Stimulated activated CD8-positive, alpha-beta memory T cell treated with anti-CD3 and anti-CD28 coated beads, Interleukin-2, amount 100 ng/mL, for 1 hour (primary cell): ENCODE measurements around the gene GP1BA.
A peak's percentile ranks its signal among the peaks of the same experiment; 100 is the strongest.

Experiments
- DNase-seq, 2 donors: peaks; one replicate each; pipeline ENCODE4 v3.0.0-alpha.2; 2020; ENCODE audit warnings: low read depth in 2 of 2

GP1BA gene

GRCh38 chr17:4950746-4951204 is 18.7 kb downstream of the GP1BA start, which contains the start of gene ENO3:
ENO3 (plus strand) TSS chr17:4951119; CDS start chr17:4951830, 711 bp downstream.
- DNase-seq, result no peak

DNA sequence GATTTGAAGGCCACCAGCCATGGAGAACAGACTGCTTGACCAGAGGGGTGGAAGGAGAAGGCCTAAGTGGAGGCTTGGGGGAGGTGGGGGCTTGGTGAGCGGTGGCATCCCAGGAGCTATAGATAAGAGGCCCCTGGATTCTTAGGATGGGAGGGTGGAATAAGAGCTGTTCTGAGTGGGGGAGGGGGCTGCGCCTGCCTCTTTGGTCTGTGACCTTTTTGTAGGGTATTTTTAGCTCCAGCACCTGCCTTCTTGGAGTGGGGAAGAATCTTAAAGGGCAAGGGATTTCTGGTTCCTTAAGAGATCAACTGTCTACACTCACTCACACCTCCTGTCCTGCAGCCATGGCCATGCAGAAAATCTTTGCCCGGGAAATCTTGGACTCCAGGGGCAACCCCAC is 19.4 kb downstream of the GP1BA start:
- no peak for DNase-seq

DNA sequence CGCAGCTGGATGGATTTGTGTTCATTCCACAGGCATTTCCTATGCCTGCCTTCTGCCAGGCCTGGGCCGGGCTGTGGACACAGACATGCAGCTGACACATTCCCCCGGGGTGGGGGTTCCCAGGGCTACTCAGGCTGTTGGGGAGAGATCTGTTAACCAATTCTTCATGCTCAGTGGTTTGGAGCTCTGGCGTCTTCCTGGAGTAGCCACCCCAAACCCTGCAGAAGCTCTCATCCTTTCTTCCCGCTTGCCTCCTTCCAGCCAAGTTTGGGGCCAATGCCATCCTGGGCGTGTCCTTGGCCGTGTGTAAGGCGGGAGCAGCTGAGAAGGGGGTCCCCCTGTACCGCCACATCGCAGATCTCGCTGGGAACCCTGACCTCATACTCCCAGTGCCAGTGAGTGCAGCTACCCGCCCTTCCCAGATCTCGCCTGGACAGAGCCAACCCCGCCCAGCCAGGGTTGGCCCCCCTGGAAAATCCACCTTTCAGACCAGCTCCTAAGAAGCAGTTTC is 21.4 kb downstream of the GP1BA start:
- DNase-seq, result no peak

DNA sequence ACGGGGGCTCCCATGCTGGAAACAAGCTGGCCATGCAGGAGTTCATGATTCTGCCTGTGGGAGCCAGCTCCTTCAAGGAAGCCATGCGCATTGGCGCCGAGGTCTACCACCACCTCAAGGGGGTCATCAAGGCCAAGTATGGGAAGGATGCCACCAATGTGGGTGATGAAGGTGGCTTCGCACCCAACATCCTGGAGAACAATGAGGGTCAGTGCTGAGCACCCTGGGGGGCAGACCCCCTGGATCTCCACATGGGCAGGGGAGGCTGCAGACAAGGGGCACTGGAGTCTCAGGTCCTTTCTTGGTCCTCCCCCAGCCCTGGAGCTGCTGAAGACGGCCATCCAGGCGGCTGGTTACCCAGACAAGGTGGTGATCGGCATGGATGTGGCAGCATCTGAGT is 23.0 kb downstream of the GP1BA start:
- DNase-seq, result no peak

DNA sequence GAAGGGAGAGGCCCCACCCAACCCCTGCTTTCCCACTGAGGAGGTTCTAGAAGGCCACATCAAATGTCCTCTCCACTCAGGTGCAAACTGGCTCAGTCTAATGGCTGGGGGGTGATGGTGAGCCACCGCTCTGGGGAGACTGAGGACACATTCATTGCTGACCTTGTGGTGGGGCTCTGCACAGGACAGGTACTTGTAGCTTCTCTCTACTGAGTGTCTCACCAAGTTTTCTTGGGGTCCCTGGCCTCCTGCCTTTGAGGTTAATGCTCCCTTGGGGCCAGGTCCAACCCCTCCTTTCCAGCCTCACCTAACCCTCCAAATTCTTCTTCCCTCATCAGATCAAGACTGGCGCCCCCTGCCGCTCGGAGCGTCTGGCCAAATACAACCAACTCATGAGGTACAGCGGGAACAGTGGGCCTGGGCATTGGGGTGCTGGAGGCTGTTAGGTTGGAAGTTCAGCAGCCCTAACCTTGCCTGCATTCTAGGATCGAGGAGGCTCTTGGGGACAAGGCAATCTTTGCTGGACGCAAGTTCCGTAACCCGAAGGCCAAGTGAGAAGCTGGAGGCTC is 24.5 kb downstream of the GP1BA start:
- peak in 1 of 2 donors; percentile 30 for DNase-seq

DNA sequence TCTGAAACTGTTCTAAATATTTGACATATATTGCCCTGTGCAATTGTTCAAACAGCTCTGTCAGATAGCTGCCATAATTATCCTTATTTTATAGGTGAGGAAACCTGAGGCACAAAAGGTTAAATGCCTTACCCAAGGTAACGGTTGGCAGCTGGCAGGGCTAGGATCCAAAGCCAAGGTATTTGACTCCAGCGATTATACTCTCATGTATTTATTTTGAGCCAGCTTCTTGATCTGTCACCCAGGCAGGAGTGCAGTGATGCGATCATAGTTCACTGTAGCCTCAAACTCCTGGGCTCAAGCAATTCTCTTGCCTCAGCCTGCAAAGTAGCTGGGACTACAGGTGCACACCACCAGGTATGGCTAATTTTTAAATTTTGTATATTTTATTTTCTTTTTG is 26.0 kb downstream of the GP1BA start:
- no peak for DNase-seq

DNA sequence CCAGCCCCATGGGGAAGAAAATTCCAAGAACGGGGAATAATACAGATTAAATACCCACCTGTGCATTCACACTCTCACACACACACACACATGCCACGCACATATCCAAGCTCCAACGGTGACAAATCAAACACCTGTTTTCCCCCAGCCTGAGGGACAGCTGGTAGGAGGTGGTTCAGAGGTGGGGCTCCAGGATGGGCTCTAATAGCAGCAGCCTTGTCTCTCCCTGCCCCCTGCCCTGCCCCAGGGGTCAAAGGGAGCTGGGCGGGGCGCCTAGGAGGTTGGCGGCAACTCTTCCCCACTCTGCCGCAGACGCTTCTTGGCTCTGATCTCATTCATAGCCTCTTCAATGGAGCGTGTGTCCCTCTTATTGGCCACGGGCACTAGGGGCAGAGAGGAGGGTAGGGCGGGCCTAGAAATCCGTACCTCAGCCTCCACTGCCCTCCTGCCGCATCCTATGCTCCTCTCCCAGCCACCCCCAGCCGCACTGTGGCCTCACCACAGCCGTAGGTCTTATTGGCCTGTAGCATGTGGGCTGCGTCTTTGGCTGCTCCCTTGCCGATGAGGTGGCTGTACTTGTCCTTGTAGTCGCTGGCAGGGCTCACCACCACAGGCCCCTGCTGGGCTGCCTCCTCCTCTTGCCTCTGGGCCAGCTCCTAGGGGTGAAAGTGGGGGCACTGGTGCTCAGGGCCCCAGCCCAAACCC is 27.3 kb downstream of the GP1BA start:
- no peak for DNase-seq

DNA sequence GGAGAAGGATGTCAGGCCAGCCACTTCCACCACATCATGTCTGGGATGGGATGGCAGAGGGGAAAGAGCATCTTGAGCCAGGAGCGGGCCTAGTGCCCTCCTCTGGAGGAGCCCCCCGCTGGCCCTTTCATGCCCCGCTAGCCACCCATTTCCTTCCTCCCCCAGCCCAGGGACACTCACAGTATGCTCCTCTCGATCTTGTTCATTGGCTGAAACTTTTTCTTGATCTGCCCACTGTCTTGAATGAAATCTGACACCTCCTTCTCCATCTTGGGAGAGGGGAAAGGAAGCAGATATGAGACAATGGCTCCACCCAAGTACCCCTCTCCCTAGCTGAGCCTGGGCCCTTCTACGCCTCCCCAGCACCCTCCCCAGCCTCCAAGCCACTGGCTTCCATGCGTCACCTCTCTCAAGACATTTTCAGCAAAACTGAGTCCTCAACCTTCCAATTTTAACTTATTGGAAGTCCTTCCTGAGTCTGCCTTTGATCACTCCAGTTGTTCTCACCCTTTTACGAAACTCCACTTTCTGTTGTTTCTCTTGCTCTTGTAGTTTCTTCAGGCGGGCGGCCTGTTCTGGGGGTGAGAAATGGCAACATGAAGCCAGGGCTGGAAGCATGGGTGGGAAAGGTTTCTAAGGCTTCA is 28.3 kb downstream of the GP1BA start:
- DNase-seq, result no peak

GRCh38 chr17:4965311-4965986 is 33.4 kb downstream of the GP1BA start:
- DNase-seq, result no peak

DNA sequence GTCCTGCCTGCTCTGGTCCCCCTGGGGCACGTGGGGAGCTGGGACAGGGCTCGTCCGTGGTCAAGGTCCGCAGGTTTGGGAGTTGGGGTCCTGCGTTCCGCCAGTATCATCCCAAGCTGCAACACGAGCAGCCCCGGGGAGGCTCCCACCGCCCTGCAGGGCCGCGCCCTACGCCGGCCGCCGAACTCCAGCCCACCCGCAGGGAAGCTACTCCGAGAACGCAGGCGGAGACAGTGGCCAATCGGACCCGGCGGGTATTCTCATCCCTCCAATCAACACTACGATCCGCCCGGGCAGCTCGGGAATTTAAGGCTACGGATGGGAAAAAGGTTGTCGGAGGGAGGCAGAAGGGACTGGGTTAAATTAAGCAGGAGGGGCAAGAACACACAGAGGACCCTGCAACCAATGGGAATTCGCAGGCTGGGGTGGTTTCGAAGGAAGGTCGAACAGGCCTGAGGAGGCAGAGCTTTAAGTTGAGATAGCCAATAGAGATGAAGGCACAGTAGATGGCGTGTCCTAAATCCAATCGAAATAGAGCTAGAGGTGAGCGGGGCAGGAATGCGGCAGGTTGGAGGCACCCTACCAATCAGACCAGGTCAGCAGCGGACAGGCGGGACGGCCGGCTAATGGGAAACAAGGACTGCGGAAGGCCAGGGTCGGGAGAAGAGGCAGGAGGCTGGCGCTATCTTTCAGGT is 34.9 kb downstream of the GP1BA start:
- DNase-seq, result peak; percentile 87 to 89

GRCh38 chr17:4967539-4968485 is 35.7 kb downstream of the GP1BA start, which contains the start of gene SPAG7:
SPAG7 (minus strand) TSS chr17:4967817; CDS start chr17:4967804, 13 bp downstream.
- DNase-seq, result peak; percentile 83 to 87

DNA sequence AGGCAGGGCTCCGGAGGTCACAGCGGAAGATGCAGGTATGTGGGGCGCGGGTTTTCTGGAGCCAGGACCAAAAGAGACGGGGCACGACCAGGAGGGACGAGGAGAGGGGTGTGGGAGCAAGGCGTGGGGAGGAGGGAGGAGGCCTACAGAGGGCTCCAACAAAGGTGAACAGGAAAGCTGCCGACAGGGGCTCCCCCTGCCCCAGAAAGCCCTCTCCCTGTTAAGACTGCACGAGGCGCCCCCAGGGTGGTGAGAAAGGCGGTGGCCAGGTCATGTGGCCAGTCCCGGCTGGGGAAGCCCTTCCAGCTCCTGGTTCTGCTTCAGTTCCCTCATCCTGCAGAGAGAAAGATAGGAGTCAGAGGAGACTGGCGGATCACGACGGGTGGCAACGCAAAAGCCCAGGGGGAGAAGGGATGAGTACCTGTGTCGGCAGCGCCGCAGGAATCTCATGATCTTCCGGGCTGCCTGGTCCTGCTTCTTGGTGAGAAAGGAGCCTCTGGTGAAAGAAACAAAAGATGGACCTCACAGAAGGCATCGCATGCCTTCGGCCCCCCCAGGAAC is 36.5 kb downstream of the GP1BA start:
- DNase-seq, result no peak

DNA sequence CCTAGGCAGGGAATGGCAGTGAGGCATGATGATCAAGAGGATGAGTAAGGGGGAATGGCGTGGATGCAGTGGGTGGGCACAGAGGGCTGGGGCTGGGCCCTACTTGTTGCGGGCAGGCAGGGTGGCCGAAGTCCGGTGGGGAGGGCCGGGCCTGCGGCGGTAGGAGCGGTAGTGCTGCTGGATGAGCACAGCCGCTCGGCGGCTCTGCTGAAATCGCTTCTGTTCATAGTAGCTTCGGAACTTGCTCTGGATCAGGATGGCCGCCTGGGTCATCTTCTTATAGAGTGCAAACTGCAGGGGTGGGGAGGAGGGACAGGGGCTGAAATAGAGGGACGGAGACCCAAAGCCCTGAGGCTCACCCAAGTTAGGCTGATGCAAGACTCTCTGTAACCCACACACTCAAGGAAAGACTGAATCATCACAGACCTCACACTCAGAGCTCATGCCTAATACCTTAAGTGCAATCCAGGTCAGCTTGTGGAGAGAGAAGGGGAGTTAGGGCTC is 37.0 kb downstream of the GP1BA start:
- no peak for DNase-seq

- DNase-seq, result no peak
Observed at GRCh38 chr17:4969551-4970173, 37.6 kb downstream of the GP1BA start.

DNA sequence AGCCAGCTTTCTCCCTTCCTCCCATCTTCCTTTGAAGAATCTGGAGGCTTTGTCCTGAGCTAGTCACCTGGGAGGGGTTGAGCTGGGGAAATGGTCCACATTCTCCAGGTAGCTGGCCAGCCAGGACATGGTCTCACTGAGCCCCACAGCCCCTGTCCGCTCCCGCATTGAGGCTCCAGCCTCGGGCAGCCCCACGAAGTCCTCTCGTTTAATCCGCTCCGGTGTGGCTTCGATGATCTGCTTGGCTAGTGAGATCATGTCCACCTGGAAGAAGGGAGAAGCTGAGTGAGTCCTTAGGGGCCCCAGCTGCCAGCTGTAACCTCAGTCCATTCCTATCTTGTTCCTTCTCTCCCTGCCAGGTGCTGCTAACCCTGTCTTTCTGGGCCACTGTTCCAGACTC is 38.2 kb downstream of the GP1BA start:
- no peak for DNase-seq

GRCh38 chr17:4971826-4972225 is 39.7 kb downstream of the GP1BA start:
- no peak for DNase-seq

GRCh38 chr17:4972322-4972721 is 40.2 kb downstream of the GP1BA start:
- no peak for DNase-seq

DNA sequence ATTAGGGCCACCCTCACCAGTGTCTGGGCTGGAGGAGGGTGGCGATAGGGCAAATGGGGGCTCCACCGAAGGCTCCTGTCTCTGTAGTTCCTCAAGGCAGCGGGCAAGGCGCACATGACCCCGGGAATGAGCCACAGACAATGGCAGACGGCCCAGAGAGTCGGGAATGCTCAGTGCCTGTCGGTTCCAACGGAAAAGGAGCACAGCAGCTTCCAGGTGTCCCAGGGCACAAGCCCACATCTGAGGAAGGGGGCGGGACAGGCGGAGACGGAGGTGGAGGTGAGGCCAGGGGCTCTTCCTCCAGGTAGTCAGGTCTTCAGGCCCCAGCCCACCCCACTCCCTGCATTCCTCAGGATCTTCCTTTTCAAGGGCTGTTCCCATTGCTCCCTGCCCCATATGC is 40.7 kb downstream of the GP1BA start:
- no peak for DNase-seq
